SIG-M5 (cell line): Measurements from ENCODE around the gene TRIM5.
"Not testable (repeated sequence)": the region's sequence is repeated elsewhere in the genome, so short reads cannot be mapped to it uniquely, and the experiment has no call there.

Source experiments
- DNase-seq: peaks from one replicate; lab custom pipeline; 2025; lab: John Stamatoyannopoulos, UW

TRIM5 gene

DNA sequence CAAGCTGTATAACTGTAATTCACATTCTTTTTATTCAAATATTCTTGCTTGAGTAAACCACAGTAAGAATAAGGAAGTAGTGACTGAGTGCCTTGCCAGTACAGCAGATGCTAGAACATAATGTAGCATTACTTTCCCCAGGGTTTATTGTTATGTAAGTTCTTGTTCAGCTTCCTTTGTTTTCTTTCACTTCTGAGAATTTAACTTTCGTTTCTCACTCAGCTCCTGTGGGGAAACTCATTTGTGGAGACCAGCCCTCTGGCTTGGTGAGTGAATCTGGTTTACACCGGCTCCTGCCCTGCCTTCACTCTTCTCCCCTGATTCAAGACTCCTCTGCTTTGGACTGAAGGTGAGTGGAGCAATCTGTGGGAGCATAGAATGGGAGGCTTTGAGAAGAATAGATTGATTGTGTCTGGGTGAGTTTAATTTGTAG is 4.7 kb upstream of the TRIM5 start, which contains the start of gene TRIM22:
TSS of gene TRIM22 (plus strand) at position 240 of the 433 bp plus-strand sequence. CDS start 6,443 bp downstream, outside the sequence.
- DNase-seq = peak; percentile 94

GRCh38 chr11:5688482-5688881 is 3.6 kb upstream of the TRIM5 start:
- no peak for DNase-seq

DNA sequence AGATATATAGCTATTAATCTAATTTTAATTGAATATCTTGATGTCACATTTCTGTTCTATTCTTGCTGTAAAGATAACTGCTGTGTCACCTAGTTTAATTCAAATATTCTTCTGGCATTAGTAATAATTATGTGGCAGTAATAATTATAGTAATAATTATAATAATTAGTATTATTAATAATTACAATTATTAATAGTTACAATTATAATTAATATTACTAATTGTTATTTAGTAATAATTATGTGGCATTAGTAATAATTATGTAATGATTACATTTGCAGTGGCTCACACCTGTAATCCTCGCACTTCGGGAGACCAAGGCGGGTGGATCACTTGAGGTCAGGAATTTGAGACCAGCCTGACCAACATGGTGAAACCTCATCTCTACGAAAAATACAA is 1.6 kb upstream of the TRIM5 start:
- no peak for DNase-seq

DNA sequence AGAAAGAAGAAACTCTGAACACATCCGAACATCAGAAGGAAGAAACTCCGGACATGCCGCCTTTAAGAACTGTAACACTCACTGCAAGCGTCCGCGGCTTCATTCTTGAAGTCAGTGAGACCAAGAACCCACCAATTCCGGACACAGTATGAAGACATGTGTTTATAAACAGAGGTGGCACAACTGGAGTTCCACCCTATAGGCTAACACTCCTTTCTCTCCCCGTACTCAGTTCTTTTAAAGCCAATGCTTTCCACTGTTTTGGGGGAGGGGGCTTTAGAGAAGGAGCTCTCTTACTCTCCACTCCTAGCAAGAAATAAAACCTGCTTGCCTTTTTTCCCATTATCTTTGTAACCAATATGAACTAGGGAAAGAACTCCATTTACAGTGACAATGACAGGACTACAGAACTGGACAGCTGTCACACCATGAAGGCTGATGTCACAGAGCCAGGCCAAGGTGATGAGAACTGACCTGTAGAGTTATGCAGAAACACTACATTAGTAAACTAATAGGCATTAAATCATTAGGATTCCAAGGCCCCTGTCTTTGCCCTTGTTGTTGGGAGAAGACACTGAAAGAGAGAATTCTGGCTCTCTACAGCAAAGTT is 733 bp downstream of the TRIM5 start:
- no peak for DNase-seq

DNA sequence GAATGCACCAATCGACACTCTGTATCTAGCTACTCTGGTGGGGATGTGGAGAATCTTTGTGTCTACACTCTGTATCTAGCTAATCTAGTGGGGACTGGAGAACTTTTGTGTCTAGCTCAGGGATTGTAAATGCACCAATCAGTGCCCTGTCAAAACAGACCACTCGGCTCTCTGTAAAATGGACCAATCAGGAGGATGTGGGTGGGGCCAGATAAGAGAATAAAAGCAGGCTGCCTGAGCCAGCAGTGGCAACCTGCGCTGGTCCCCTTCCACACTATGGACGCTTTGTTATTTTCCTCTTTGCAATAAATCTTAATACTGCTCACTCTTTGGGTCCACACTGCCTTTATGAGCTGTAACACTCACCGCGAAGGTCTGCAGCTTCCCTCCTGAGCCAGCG is 1.3 kb downstream of the TRIM5 start:
- DNase-seq = not testable (repeated sequence)

- DNase-seq = not testable (repeated sequence)
Measured at GRCh38 chr11:5682890-5683441, 1.9 kb downstream of the TRIM5 start.

DNA sequence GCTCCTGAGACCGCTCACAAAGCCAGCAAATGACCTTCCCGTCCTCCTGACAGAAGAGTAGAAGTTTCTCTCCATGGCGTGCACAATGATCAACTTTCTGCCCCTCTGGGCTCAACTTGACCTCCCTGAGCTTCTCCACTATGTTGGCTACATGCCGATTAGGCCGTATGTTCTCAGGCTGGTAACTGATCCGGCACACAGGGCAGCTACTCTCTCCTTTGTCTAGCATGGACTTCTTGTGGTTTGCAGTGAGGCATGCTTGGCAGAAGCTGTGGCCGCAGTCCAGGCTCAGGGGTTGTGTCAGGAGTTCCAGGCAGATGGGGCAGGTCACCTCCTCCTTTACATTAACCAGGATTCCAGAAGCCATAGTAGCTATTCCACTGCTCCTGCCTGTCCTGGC is 5.1 kb downstream of the TRIM5 start:
- DNase-seq = no peak

DNA sequence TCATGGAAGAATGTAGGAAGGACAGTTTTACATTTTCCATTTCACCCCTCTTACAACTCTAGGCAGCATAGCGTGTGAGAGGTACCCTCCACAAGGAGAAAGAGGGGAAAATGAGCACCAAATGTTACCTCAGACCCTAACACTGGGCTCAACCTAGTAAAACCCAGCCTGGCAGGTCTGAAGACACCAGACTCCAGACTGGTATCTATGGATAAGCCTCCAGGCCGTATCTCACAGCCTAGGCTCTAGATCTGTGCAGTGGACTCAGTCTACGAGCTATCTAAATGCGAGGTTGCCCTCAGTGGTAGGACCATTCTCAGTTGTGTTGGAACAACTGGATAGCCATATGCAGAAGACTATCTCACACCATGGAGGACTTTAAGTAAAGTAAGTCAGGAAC is 10.5 kb downstream of the TRIM5 start:
- no peak for DNase-seq

DNA sequence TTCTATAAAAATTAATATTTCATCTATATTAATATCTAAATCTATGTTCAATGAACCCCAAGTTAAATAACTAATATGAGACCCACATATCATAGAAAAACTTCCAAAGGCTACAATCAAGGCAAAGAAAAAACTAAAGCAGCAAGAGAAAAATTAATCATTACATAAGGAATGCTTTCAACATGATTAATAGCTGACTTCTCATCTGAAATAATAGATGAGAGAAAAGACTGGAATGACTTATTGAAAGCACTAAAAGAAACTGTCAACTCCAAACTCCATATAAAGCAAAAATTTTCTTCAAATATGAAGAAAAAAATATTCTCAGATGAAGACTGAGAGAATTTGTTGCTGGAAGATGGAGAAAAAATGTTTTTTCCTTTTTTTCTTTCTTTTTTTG is 13.0 kb downstream of the TRIM5 start:
- no peak for DNase-seq

DNA sequence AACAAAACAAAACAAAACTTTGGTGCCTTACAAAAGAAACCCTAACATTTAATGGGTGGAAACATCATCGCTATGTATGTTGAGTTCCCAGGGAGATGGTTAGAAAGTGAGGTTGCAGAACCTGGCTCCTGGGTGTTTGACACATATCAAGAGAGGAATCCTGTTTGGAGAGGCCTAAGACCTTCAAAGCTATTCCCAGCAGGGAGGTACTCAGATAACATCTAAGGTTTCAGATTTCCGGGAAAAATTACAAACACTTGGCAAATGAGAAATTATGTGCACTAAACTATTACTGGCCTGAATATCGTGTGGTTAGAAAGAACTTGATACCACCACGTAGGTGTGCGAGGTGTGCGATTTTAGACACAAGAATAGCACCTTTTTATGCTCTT is 18.5 kb downstream of the TRIM5 start:
- DNase-seq = no peak

GRCh38 chr11:5665746-5666401 is 19.0 kb downstream of the TRIM5 start:
- no peak for DNase-seq

GRCh38 chr11:5665051-5665570 is 19.8 kb downstream of the TRIM5 start:
- no peak for DNase-seq

DNA sequence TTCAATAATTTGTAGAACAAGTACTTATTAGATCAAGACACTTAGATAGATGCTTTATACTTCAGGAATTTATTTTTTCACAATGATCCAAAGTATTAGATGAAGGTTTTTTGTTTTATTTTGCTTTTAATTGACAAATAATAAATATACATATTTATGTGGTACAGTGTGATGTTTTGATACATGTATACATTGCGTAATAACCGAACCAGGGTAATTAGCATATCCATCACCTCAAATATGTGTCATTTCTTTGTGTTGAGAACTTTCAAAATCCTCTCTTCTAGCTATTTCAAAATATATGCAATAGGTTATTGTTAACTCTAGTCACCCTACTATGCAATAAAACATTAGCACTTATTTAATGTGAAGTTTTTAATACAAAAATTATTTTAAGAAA is 21.4 kb downstream of the TRIM5 start:
- DNase-seq = no peak

DNA sequence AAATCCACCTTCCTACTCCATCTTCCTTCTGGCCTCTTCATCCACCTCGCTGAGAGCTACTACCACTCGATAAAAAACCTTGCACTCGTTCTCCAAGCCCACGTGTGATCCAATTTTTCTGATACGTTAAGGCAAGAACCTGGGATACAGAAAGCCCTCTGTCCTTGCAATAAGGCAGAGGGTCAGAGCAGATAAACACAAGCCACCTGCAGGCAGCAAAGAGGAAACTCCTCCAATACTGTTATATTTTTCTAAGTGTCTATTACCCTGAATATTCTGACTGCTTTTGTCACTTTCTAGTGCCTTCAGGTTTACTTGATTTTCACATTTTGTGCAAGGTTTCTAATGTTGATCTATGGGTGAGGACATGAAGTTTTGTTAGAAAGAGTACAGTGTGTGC is 26.6 kb downstream of the TRIM5 start:
- DNase-seq = no peak

DNA sequence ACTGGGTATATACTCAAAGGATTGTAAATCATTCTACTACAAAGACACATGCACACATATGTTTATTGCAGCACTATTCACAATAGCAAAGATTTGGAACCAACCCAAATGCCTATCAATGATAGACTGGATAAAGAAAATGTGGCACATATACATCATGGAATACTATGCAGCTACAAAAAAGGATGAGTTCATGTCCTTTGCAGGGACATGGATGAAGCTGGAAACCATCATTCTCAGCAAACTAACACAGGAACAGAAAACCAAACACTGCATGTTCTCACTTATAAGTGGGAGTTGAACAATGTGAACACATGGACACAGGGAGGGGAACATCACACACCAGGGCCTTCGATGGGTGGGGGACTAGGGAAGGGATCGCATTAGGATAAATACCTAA is 27.9 kb downstream of the TRIM5 start:
- DNase-seq = not testable (repeated sequence)

GRCh38 chr11:5655474-5655873 is 29.4 kb downstream of the TRIM5 start:
- DNase-seq = no peak

GRCh38 chr11:5646139-5646538 is 38.7 kb downstream of the TRIM5 start:
- DNase-seq = no peak

DNA sequence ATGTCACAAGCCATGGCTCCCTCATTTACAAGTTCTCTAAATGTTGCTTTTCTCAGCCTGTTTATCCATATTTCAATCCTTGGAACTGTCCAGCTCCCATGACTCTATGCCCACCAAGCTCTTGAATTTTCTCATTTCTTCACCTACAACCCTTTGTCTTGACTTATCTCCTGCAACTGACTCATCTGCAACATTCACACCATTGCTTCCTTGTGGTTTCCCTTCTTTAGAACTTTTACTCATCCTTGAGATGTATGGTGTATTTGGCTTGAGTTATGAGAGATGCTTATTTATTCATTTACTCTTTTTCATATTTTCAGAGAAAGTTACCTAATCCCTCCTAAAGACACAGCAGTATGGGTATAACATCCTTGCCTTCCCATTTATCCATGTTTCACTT is 41.3 kb downstream of the TRIM5 start:
- no peak for DNase-seq

DNA sequence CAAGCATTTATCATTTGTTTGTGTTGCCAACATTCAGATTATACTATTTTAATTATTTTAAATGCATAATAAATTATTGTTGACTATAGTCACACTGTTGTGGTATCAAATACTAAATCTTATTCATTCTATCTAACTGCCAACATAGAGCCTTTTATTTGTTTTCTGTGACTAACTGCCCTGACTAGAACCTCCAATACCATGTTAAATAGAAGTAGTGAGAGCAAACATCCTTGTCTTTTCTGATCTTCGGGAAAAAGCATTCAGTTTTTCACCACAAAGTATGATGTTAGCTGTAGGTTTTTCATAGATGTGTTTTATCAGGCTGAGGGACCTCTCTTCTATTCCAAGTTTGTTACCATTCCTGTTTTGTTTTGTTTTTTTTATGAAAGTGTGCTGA is 44.9 kb downstream of the TRIM5 start:
- DNase-seq = no peak

DNA sequence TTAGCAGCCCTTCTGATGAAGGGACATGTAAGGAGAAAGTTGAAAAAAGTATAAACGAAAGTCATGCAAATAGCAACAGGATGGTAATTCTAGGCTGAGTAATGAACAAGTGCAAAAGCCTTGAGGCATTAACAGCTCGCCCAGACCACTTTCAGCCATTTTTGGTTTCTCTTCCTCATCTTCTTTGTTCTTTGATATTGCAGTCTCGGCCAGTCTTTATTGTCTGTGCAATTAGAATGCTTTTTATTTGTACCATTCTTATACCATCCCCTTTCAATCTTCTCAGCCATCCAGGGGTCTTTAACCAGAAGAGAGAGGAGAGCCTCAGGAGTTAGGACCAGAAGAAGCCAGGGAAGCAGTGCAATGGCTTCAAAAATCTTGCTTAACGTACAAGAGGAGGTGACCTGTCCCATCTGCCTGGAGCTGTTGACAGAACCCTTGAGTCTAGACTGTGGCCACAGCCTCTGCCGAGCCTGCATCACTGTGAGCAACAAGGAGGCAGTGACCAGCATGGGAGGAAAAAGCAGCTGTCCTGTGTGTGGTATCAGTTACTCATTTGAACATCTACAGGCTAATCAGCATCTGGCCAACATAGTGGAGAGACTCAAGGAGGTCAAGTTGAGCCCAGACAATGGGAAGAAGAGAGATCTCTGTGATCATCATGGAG is 52.8 kb downstream of the TRIM5 start:
- no peak for DNase-seq

- no peak for DNase-seq
Measured at GRCh38 chr11:5631417-5631816, 53.5 kb downstream of the TRIM5 start.

DNA sequence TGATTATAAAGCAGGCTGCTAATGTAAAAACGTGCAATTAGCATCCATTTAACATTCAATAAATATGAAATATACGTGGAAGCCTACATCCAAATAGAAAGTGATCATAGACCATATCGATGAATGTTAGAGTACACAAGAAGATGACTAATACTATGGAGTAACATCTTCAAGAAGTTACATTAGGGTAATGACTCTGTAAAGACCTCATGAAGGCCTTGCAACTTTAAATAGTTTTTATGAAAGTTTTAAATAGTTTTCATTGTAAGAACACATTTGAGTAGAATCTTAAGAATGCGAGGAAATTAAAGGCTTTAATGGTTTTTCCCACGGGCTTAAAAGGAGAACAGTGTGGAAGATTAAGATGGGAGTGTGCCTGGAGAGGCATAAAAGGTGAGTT is 58.7 kb downstream of the TRIM5 start:
- peak; percentile 8 for DNase-seq

DNA sequence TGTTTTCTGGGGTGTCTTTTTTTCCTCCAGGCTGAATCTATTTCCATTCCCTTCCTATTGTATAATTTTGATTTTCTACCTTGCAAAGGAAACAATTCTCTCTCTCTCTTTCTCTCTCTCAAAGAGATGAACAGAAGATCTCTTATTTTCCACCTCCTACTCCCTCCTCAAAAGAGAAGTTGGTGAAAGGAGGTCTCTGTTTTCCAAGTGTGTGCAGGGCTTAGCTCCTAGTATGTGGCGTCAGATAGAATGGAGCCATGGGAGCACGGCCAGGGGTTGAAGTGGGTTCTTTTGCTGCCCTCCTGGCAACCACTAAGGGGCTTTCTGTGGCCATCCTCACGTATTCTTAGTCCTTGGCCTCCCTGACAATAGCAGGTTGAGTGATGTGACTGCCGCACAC is 59.6 kb downstream of the TRIM5 start:
- DNase-seq = no peak
